Sciatic nerve (tissue), 2 donors: Measurements from ENCODE around the gene NDUFAF7. TPM values are rescaled to one million over a fixed set of nuclear protein-coding genes. Genes with fewer than 3 reads are reported as not detected.
"Not testable (repeated sequence)": the region's sequence is repeated elsewhere in the genome, so short reads cannot be mapped to it uniquely, and the experiment has no call there.

ENCODE experiments used
- ATAC-seq: fragments of 200-7000 bp; cut with Tn5 transposase; one replicate; pipeline ENCODE4 v1.9.1; 2020; ENCODE audit warnings: mild to moderate bottlenecking, moderate library complexity
- DNase-seq: peaks from one replicate; pipeline ENCODE4 v3.0.0-alpha.2; 2020; ENCODE audit warnings: low spot score
- intact Hi-C: fragments of 100-400 bp; cut with DNase I; formaldehyde crosslinking; loops from one replicate; pipeline ENCODE4 v1.14.2; 2022
- total RNA-seq: library from RNA; stranded (reverse); fragmentation: NEBNext Ultra II Directional; extraction: Animal tissue kit (Norgen Biotek cat#: 25700); gene quantifications from one replicate; pipeline ENCODE4 v1.2.1, GENCODE V29; 2021
- donor health status: DM: no; HTN: no; CAD: no.
- donor health status: DM: no; HTN: no; CAD: no.

Gene NDUFAF7
- total RNA-seq, 1 donor from 2014 or later: 21.1 TPM

DNA sequence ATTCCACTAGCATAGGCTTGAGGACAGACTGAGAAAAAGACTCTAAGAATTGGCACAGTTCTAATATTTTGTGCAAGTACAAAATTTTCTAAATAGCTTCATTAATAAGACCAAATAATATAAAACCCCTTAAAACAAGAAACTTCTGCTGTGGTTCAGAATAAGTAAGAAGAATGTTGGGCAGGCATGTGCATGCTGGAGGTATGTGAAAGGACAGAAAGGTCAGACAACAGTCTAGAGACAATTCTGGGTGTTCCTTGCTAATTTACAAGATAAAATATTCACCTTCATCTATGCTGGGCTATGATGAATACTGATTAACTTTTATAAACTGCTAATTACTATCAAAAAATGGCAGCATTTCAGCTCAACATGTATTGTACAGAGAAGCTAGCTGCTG, 20.2 kb upstream of the NDUFAF7 start:
- intact Hi-C loops: no loop called here
- DNase-seq (no peak), ATAC-seq (no peak)

DNA sequence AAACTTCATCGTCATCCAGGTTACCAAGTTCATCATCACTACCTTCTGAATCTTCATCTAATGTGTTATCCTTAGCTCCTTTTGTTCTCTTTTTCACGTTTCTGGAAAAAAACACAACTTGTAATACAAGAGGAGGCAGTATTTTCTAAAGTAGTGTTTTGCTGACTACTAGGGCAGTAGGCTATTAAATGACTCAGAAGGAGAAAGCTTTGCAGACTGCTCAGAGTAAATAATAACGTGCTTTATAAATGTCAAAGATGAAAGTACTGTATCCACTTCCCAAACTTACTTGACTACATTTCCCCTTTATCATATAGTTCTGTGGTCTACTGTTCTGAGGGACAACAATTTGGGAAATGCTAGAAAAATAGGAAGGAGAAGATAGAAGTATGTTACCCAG, 19.5 kb upstream of the NDUFAF7 start:
- no peak for DNase-seq
- intact Hi-C loops: no loop called here
- ATAC-seq: no peak

DNA sequence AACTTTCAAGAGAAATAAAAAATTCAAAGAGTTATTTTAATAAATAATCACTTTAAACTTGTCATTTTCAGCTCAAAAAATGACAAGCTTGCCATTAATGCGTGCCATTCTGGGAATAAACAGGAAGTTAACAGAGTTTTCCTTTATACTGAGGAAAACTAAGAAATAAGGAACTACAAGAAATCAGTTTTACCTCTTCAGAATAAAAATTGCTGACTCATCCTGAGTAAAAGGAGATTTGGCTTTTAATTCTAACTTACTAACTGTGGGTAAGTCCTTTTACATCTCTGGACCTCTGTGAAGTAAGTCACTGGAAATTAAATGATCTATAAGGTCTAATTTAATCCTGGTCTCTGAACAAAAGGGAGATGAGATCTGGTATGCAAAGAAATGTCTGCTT, 16.2 kb upstream of the NDUFAF7 start:
- ATAC-seq: no peak
- intact Hi-C loops: no loop called here
- no peak for DNase-seq

DNA sequence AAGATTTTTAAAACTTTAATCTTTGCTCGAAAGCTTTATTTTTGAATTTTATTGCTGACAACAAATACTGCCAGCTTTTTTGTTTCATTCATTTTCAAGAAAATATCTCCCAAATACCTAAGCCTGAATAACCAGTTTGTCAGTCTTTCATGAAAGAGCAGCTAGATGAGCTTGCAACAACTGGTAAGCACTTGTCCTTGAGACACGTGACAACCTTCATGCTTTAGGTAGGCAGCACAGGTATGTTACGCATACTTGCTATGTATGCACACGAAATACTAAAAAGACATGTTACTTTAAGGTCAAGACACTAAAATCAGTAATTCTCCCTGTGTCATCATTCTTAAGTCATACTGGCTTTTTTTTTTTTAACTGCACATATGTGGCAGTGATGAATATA, 12.4 kb upstream of the NDUFAF7 start:
- DNase-seq (no peak), ATAC-seq (no peak)
- intact Hi-C loops: no loop called here

DNA sequence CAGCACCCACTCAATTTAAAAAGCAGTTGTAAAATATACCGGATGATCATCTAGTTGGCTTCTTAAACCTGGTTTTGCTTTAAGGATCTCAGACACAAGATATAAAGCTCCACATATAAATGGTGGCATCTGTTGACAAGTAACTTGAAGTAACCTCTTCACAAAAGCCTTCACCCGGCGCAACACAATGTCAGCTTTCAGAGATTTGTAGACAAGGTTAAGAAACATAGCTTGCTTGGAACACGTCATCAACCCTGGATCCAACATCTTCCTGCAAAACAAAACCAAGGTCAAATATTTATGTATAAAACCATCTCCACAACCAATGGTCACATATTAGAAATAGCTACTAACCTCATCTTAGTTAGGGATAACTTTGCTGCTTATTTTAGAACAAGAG, 8.3 kb upstream of the NDUFAF7 start:
- ATAC-seq: no peak
- DNase-seq: no peak
- intact Hi-C loops: no loop called here

DNA sequence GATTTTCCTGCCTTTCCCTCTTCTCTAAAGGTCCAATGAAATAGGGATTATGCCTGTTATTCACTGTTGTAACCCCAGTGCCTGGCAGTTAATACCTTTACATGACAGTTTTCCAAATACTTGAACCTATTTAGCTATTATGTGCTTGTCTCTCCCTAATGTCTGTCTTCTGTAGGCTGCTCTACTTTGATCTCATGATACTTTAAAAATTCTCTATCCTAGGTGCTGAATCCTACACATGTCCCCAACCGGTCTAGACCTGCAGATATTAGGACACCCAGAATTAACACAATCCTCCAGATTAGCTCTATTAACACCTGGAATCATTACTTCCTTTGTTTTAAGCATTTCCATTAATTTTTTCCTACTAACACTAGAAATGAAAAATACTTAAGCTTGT, 7.4 kb upstream of the NDUFAF7 start:
- ATAC-seq: no peak
- no peak for DNase-seq
- intact Hi-C loops: no loop called here

DNA sequence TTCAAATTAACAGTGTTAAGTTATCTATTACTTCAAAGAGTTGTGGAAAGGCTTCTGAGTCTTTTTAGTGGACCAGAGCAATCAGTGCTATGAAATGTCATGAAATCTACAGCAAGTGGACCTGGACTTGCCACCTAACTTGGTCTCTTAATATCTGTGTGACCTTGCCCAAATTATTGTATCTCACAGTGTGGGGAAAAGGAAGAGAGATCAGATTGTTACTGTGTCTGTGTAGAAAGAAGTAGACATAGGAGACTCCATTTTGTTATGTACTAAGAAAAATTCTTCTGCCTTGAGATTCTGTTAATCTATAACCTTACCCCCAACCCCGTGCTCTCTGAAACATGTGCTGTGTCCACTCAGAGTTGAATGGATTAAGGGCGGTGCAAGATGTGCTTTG, 6.3 kb upstream of the NDUFAF7 start:
- DNase-seq, intact Hi-C loops, ATAC-seq: not testable (repeated sequence)

DNA sequence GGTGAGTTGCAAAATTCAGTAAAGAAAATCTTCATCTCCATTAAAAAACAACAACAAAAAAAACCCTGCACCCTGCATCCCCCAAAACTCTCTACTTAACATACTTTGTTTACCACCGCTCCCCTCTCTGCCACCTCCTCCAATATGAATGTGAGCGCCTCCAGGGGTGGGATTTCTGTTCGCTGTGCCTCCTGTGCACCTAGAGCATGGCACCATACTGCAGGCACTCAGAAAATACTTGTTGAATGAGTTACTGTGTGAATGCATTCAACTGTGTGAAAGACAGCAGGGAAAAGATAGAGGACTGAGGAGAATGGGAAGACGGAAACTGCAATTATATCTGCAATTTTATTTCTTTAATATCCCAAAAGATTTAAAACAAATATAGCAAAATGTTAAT, 4.6 kb upstream of the NDUFAF7 start:
- ATAC-seq (no peak), DNase-seq (no peak)
- intact Hi-C loops: no loop called here

DNA sequence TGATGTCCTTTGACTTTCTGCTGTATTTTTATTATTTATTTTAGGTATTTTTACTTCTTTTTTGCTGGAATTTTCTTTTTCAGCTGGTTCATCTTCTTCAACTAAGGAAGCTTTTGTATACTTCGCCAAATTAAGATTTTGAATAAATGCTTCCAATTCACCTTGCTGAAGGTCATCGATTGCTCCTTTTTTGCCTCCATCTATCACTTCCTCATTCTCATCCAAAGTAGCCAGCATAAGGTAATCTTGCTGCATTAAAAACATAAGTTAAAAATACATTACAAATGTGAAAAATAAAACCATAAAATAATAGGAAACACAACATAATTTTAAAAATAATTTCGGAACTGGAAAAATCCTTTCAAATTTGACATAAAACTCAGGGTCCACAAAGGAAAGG, 2.7 kb upstream of the NDUFAF7 start:
- no peak for DNase-seq
- intact Hi-C loops: no loop called here
- ATAC-seq: no peak

DNA sequence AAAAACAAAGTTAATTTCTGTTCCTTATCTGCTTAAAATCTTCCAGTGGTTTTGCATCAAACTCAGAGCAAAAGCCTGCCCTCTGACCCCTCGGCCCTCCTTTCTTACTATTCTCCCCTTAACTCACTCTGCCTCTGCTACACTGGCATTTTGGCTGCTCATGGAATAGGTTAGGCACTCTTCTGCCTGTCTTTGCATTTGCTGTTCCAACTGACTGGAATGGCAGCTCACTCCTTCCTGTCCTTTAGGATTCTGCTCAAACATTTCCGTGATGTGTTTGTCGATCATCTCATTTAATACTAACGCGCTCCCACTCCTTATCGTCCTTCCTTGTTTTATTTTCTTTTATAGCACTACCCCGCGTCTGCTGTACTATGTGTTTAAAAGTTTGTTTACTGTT, 877 bp upstream of the NDUFAF7 start:
- intact Hi-C loops: no loop called here
- DNase-seq: no peak
- no peak for ATAC-seq

DNA sequence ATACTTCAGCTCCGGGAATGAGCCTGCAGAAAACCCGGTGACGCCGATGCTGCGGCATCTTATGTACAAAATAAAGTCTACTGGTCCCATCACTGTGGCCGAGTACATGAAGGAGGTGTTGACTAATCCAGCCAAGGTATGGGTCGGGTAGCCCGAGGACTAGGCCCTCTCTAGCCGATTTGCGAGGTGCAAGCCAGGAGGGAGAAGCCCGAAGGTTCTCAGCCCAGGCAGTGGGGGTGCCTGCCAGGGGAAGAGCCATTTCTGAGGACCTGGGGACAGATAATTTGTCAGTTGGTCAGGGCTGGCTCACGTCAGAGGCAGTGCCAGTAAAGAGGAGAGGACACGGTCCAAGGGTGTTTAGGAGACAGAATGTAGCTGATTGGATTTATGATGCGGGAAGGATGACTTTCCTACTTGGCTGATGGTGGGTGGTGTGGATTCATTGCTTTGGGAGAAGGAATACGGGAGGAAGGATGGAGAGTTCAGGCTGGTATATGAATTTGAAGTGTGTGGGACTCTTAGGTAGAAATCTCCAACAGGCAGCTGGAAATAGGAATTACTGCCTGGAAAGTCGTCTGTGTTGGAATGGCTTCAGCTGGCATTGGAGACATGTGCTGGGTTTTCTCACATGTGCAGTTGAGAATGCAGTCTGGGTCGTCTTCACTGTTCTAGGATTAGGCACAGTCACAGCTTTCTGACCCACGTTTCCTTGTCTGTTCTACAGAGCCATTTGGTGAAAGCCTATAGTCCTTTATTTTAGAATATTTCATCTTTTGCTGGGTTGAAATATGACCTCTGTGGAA, 874 bp downstream of the NDUFAF7 start:
- DNase-seq (no peak), ATAC-seq (peak; percentile 39)
- intact Hi-C loops: no loop called here

DNA sequence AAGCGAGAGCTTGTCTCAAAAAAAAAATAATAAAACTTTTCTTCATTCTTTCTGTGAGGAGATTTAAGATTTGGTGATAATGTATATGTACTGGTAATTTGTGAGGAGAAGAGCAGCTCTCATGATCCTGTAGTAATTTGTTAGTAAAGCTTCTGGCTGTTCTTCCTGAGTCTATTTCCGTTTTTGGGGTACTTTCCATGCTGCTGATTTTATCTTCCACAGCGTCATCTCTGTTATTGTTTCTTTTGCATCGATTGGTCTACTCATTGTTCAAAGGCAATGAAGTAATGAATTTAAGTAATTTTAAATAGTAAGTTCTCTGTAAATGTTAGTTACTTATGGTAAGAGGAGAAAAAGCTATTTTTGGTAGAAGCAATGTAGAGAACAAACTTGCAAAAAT, 12.0 kb downstream of the NDUFAF7 start:
- intact Hi-C loops: no loop called here
- DNase-seq: no peak
- no peak for ATAC-seq

DNA sequence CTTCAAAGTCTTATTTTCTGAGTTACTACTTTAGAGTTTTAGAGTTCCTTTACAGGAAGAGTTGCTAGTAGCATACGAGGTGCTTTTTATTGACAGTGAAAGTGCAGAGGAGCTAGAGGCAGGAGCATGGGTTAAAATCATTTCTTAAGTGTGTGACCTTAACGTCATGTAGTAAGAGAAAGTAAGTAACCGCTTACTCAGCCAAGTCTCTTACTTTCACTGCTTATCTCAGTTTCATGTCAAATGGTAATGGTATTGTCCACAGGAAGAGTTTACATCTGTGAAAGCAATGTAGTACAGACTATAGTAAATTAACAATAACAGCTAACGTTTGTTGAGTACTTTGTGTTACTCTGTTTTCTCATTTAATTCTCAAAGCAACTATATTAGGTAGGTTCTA, 12.6 kb downstream of the NDUFAF7 start:
- intact Hi-C loops: no loop called here
- ATAC-seq: no peak
- DNase-seq: no peak

DNA sequence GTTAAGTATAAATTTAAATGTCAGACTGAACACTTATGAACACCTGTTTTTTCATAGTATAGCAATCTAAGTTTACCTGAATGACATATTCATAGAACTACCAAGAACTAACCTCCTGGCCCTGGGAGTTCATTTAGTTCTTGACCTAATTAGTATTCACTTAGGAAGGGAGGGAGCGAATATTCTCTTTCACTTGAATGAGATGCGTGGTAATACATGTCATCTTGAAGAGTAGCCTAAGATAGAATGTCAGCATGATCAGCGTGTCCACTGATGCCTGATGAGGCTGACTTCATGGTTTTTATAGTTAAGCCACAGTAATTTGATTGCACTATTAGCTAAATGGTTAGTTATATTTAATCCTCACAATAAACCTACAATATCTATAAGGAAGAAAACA, 13.3 kb downstream of the NDUFAF7 start:
- DNase-seq: no peak
- ATAC-seq: no peak
- intact Hi-C loops: no loop called here

DNA sequence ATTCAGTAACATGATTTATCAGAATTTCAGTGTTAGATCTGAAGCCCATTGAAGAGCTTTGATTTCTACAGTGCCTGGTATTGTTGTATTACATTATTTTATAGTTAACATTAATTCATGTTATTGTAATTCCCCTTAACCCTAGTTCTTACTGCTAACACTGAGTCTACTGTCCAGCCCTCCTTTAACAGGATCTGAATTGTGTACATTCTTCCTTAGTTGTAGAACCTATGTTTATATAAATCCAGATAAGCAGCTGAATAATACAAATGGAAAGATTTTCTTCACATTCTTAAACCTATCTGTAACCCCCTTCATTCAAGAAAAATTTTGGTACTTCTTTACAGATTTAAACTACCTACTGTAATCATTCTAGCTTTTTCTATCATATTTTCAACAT, 14.7 kb downstream of the NDUFAF7 start:
- intact Hi-C loops: no loop called here
- DNase-seq (no peak), ATAC-seq (no peak)

DNA sequence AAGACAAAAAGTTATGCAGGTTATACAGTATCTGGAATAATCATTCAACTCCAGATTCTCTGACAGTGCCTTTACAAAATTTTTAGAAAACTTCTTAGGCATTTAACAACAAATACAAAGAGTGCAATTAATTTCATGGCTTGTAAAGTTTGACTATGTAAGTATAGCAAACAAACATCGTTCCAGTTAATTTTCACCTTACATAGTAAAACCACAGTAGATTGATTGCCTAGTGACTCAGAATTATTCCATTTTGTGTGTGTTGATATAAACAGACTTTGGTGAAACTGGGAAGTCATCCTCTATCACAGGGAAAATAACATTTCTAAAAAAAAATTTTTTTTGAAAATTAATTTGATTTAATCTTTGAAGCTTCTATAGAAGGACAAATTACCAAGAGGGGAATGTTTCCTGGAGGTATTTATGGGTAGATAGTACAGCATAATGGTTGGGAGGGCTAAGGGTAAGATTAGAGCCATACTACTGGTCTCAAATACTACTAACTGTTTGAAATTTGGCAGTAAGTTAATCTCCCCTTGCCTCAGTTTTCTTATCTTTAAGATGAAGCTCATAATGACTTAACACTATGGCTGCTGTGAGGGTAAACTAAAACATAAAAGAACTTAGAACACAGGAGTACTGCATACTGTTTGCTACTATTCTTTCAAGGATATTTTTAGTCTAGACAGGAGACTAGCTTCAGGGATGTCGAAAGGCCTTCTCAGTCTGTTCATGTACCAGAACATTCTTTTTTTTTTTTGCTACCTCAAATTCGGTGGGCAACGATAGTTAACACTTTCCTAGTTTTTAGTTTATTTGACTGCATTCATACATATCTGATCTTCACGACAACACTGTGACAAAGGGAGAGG, 19.6 kb downstream of the NDUFAF7 start:
- intact Hi-C loops: no loop called here
- no peak for DNase-seq
- no peak for ATAC-seq

DNA sequence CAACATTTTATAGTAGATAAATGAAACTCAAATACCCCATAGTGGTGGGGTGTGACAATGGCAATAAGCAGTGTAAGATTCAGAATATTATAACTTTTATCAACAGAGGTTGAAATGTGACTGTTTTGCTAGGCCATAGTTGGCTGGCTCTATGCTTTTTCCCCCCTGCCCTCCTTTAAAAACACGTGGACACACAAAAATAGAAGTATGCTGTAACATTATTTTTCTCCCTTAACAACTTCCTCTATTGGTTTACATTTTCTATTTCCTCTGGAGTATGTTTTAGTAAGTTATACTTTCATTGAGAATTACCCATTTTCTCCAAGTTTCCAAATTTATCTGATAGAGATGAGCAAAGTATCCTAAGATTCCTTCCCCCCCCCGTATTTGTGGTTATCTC, 31.1 kb downstream of the NDUFAF7 start:
- DNase-seq (no peak), ATAC-seq (no peak)
- intact Hi-C loops: no loop called here

DNA sequence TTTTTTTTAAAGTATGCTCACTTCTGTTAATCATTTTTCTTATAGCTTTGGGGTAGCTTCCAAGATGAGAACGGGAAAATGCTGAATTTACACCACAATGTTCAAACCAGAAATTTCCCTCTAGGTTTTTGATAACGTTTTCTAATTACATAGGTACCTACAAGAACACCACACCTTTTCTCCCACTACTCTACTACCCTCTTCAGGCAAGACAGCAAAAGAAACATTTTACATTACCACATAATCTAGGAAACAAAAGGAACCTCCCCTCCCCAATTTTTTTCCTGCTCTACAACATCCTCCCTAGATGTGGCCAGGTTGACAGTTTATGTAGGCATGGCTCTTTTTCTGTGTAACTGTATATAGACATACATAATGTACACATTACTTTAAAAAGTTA, 32.4 kb downstream of the NDUFAF7 start:
- DNase-seq (no peak), ATAC-seq (no peak)
- intact Hi-C loops: no loop called here

DNA sequence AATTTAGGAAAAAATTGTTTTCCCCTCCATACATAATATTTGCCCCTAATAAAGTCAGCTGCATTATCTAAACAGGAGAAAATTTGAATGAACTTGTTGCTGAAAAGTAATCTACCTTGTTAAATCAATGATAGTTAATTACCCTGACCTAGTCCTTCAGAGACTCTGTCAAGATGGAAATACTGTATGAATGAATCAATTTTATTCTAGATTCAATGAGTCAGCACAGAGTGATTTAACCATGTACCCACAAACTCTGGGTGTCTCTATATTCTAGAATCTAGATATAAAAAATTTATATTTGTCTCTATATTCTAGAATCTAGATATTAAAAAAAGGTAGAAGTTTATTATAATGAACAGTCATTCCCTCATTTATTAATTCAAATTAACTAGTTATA, 36.2 kb downstream of the NDUFAF7 start:
- DNase-seq (no peak), ATAC-seq (no peak)
- intact Hi-C loops: no loop called here

DNA sequence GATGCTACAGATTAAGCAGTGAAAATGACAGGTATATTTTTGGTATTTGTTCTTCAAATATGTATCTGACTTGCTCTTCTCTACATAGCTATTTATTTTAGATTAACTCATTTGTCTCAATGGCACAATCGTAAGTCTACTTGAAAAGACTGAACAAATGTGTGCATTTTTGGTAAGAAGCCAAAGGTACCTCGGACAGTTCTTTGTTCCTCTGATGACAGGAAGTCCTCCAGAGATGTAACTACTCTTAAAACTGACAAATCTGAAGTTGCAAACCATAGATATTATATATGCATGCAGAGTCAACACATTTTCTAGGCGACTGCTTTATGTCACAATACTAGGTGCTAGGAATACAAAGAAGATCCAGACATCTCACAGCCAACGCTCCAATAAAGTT, 36.7 kb downstream of the NDUFAF7 start:
- ATAC-seq (no peak), DNase-seq (no peak)
- intact Hi-C loops: no loop called here
